HG02759 (cell line): ENCODE results near the gene NUP205.
A peak's percentile ranks its signal among the peaks of the same experiment; 100 is the strongest.

Experiments used
- ATAC-seq: cut with Tn5 transposase; IDR thresholded peaks from one replicate; pipeline ENCODE4 v1.9.1; 2021; ENCODE audit warnings: mild to moderate bottlenecking, moderate library complexity; ENCODE audit not compliant: unreplicated experiment

Gene NUP205, protein sequence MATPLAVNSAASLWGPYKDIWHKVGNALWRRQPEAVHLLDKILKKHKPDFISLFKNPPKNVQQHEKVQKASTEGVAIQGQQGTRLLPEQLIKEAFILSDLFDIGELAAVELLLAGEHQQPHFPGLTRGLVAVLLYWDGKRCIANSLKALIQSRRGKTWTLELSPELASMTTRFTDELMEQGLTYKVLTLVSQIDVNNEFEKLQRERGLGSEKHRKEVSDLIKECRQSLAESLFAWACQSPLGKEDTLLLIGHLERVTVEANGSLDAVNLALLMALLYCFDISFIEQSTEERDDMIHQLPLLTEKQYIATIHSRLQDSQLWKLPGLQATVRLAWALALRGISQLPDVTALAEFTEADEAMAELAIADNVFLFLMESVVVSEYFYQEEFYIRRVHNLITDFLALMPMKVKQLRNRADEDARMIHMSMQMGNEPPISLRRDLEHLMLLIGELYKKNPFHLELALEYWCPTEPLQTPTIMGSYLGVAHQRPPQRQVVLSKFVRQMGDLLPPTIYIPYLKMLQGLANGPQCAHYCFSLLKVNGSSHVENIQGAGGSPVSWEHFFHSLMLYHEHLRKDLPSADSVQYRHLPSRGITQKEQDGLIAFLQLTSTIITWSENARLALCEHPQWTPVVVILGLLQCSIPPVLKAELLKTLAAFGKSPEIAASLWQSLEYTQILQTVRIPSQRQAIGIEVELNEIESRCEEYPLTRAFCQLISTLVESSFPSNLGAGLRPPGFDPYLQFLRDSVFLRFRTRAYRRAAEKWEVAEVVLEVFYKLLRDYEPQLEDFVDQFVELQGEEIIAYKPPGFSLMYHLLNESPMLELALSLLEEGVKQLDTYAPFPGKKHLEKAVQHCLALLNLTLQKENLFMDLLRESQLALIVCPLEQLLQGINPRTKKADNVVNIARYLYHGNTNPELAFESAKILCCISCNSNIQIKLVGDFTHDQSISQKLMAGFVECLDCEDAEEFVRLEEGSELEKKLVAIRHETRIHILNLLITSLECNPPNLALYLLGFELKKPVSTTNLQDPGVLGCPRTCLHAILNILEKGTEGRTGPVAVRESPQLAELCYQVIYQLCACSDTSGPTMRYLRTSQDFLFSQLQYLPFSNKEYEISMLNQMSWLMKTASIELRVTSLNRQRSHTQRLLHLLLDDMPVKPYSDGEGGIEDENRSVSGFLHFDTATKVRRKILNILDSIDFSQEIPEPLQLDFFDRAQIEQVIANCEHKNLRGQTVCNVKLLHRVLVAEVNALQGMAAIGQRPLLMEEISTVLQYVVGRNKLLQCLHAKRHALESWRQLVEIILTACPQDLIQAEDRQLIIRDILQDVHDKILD (N-terminal part only)

DNA sequence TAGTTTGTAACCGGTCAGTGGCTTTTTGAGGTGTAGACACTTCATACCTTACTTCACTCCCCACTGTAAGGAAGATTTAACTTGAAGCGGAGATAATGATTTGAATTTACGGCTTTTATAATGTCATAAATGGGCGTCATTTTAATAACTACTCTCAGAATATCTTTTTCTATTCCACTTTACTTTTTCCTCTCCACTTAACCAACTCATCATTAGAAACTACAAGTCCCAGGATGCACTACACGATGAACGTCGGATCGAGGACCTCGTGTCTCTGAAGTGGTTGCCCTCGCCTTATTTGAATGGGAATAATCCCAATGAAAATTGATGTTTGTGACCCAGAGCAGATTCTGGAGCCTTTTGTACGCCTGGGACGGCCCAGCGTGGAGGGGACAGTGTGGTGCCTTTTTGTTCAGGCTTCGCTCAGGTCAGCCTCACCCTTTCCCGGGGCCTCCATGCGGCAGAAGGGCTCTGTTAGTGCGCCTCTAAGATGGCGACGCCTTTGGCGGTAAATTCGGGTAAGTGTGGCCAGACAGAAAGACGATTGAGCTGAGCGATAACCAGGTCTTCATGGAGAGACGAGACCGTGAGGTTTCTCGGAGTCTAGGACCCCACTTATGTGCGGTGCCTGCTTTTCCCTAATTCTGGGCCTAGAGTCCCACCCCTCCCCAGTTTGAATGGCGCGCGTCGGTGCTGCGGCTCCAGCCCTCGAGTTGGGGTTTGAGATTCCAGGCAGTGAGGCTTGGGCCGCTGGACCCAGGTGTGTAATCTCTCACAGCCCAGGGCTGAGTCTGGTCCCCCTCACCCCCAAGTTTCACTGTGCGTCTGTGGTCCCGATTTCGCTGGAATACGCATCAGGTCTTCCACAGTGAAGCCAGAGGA is at the start of gene NUP205:
Gene NUP205, plus strand, starts transcription at position 463 of the 882 bp plus-strand sequence. Its CDS starts 28 bp downstream, at position 491.
- peak; percentile 83 for ATAC-seq

GRCh38 chr7:135508883-135509588 is 48.7 kb upstream of the NUP205 start:
- ATAC-seq, result peak; percentile 27

DNA sequence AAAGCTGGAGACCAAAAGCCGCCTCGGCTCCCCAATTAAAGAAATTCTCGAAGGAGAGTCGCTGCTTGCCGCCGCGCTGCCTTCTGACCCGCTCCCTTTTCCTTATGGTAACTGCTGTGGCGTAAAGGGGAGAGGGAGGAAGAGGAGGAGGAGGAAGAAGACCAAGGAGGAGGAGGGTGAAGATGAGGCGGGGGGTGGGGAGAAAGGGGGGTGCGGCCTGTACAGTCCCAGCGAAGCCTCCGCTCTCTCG is 48.2 kb upstream of the NUP205 start:
- no peak for ATAC-seq

- peak; percentile 96 for ATAC-seq
These were observed 47.7 kb upstream of the NUP205 start, which contains the start of gene CNOT4 for GRCh38 chr7:135509839-135510591. Gene CNOT4 (minus strand): TSS chr7:135510102. CDS start chr7:135438331, 71,771 bp downstream.

DNA sequence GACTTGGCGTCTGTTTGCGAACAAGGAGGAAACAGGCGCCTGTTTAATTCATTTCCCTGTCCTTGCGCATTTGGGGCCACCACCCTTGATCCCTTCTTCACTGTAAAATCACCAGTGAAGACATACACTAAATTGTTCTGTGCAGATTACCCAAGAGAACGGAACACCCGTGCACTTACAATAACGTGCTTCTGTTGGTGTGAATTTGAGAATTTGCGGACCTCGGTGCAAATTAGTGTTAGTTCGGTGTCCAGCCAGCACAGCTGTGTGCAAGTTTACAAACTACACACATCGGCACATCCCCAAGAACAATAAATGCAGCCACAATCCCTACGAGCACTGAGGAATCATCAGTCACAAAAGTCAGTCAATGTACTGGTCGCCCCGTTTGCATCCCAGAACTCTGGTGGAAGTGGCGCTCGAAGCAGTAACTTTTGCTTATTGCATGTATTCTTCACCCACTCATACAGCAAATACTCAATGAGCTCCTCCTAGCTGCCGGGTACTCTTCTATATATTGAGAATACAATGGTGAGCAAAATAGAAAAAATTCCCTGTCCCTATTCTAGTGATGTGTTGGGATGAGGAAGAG is 47.0 kb upstream of the NUP205 start:
- no peak for ATAC-seq

GRCh38 chr7:135512135-135512887 is 45.4 kb upstream of the NUP205 start:
- peak; percentile 22 for ATAC-seq

GRCh38 chr7:135514856-135515255 is 42.9 kb upstream of the NUP205 start:
- no peak for ATAC-seq

DNA sequence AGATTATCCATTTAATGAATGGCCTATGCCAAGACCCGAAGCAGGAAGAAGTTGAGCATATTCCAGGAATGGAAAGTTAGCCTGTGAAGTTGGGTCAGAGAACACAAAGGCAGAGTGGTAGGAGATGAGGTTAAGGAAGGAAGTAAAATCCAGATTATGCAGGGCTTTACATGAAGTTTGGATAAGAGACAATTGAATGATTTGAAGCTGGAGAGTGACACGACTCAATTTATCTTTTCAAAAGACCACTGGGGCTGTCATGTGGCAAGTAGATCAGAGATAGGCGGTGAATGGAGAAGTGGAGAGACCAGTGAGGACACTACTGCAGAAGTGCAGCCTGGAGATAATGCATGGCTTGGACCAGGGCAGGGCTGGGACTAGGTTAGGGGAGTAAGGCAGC is 40.7 kb upstream of the NUP205 start:
- no peak for ATAC-seq

- no peak for ATAC-seq
These were observed 39.0 kb upstream of the NUP205 start for GRCh38 chr7:135518748-135519147.

- ATAC-seq, result no peak
These were observed 38.5 kb upstream of the NUP205 start for GRCh38 chr7:135519233-135519688.

GRCh38 chr7:135519871-135520270 is 37.8 kb upstream of the NUP205 start:
- ATAC-seq, result no peak

GRCh38 chr7:135522509-135522908 is 35.2 kb upstream of the NUP205 start:
- no peak for ATAC-seq

GRCh38 chr7:135523146-135523545 is 34.6 kb upstream of the NUP205 start:
- no peak for ATAC-seq

DNA sequence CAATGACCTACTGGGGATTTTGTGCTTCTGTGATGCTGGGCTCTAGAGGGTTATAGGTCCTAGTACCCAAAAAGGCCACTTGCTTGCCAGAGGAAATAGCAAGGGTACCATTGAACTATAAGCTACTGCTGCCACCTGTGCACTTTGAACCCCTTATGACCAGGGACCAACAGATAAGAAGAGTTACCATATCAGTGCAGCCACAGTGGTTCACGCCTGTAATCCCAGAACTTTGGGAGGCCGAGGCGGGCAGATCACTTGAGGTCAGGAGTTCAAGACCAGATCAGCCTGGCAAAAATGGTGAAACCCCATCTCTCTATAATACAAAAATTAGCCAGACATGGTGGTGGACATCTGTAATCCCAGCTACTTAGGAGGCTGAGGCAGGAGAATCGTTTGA is 32.3 kb upstream of the NUP205 start:
- ATAC-seq, result no peak

DNA sequence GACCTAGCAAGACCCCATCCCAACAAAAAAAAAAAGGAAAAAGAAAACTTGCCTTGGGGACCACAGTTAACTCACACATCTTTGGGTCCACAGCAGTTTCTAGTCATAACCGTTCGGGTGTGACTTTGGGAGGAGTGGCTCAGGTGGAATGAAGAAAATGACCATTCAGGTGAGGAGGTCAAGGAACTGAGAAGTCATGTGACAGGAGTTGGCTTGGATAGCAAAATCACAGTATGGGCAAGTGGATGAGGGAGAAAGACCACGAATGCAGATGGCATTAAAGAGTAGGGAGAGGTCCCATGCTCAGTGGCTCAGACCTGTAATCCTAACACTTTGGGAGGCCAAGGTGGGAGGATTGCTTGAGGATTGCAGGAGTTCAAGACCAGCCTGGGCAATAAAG is 30.7 kb upstream of the NUP205 start:
- no peak for ATAC-seq

- ATAC-seq, result no peak
These were observed 21.6 kb upstream of the NUP205 start for GRCh38 chr7:135536150-135536549.

DNA sequence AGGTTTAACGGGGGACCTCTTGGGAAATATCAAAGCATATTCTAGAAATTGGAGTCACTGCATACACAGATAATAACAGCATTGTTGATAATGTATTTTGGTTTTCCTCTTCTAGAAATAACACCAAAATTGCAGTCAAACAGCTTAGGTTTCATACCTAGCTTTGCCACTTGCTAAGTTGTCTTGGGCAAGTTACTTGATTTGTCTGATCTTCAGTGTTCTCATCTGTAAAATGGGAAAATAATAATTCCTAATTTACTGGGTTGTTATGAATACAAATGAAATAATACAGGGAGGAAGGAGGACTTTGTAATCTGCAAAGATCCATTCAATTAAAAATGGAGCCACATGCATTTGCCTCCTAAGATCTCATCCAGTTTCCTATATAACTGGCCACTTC is 20.3 kb upstream of the NUP205 start:
- no peak for ATAC-seq

- ATAC-seq, result no peak
These were observed 19.8 kb upstream of the NUP205 start for GRCh38 chr7:135537905-135538304.
